Right ventricle myocardium inferior (tissue), 1 donor: Measurements from ENCODE around the gene PRR20D. TPM values are rescaled to one million over a fixed set of nuclear protein-coding genes. Genes with fewer than 3 reads are reported as not detected.
"Not testable (repeated sequence)": the region's sequence is repeated elsewhere in the genome, so short reads cannot be mapped to it uniquely, and the experiment has no call there.

Experiments
- ATAC-seq: fragments of 200-7000 bp; cut with Tn5 transposase; one replicate; pipeline ENCODE4 v1.9.1; 2020; ENCODE audit warnings: mild to moderate bottlenecking, moderate library complexity
- DNase-seq: peaks from one replicate; pipeline ENCODE4 v3.0.0; 2021; ENCODE audit errors: missing footprints
- intact Hi-C: fragments of 100-400 bp; cut with DNase I; formaldehyde crosslinking; loops from one replicate; pipeline ENCODE4 v1.11.0; 2022
- long read RNA-seq: library from polyadenylated mRNA; unstranded; transcript quantifications from one replicate; pipeline ENCODE4 v2.0.0, GENCODE V29; 2021
- total RNA-seq: library from RNA; stranded (reverse); fragmentation: NEBNext Ultra II Directional; extraction: Animal tissue kit (Norgen Biotek cat#: 25700); gene quantifications from one replicate; pipeline ENCODE4 v1.2.1, GENCODE V29; 2021
- donor health status: DM: no; HTN: yes; CAD: no; lungs with severe emphysema.

PRR20D gene
- total RNA-seq: not detected
- long read RNA-seq: 0 reads

DNA sequence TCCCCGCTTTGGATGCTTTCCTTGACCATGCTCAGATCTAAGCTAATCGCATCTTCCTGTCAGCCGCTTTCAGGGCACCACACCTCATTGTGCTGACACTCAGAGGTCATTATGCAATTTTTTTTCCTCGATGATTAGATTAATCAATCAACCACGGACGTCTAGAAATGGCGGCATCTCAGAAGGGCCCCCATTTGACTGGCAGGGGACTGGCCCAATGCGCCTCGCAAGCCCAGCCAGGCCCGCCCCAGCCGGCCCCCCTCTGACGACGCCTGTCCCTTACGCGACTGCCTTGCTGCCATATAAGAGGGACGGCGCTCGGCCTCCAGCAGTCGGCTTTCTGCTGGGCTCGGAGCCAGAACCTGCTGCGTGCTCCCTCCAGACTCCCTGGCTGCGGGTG, at the start of gene PRR20D:
Gene PRR20D (plus strand): TSS at position 301 of the 400 bp plus-strand sequence. CDS start 387 bp downstream, outside the sequence.
- ATAC-seq, DNase-seq, intact Hi-C loops: not testable (repeated sequence)

GRCh38 chr13:57114945-57115344, 45.5 kb upstream of the PRR20D start:
- DNase-seq (no peak), ATAC-seq (no peak)
- intact Hi-C loops: no loop called here

- intact Hi-C loops: no loop called here
Observed at GRCh38 chr13:57123681-57124080, 36.8 kb upstream of the PRR20D start.

GRCh38 chr13:57128909-57129308, 31.5 kb upstream of the PRR20D start:
- intact Hi-C loops: no loop called here
- ATAC-seq (no peak), DNase-seq (no peak)

More at GRCh38 chr13:57123681-57124080, 36.8 kb upstream of the PRR20D start:
- ATAC-seq: peak; percentile 96
- no peak for DNase-seq

- no peak for ATAC-seq
- intact Hi-C loops: no loop called here
- no peak for DNase-seq
Observed at GRCh38 chr13:57136093-57136492, 24.3 kb upstream of the PRR20D start.

DNA sequence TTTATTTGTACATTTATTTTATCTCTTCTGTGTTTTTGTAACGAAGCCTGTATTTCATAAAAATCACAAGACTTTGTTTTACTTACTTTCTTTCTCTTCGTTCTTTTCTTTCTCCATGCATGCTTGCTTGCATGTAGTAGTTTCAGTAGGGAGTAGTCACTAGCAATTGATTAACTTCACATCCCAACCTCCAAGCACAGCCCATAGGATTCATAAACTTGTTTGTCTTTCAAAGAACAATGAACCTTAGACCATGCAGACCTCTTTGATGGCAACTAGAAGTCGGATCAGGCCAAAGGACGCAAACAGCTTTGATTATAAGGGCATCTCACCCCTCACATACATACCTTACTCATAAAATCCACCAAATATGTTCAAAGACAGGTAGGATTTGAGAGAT, 22.8 kb upstream of the PRR20D start:
- ATAC-seq (no peak), DNase-seq (no peak)
- intact Hi-C loops: no loop called here

GRCh38 chr13:57138988-57139387, 21.4 kb upstream of the PRR20D start:
- DNase-seq: no peak
- intact Hi-C loops: no loop called here
- no peak for ATAC-seq

DNA sequence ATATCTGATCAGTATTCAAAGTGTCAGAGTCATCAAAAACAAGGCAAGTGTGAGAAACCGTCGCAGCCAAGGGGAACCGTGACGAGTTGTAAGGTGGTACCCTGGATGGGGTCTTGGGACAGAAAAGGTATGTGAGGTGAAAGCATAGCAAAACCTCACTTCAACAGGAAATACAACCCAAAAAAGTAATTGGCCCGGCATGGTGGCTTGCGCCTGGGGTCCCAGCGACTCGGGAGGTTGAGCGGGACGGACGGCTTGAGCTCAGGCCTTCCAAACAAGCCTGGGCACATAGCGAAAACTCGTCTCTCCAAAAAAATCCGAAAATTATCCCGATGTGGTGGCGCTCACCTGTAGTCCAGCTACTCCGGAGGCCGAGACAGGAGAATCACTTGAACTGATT, 20.7 kb upstream of the PRR20D start:
- intact Hi-C loops, ATAC-seq, DNase-seq: not testable (repeated sequence)

GRCh38 chr13:57140235-57140968, 20.0 kb upstream of the PRR20D start, which contains the start of gene PRR20A:
TSS of gene PRR20A (plus strand) at chr13:57140918. CDS start at chr13:57141305, 387 bp downstream.
- intact Hi-C loops, ATAC-seq, DNase-seq: not testable (repeated sequence)

DNA sequence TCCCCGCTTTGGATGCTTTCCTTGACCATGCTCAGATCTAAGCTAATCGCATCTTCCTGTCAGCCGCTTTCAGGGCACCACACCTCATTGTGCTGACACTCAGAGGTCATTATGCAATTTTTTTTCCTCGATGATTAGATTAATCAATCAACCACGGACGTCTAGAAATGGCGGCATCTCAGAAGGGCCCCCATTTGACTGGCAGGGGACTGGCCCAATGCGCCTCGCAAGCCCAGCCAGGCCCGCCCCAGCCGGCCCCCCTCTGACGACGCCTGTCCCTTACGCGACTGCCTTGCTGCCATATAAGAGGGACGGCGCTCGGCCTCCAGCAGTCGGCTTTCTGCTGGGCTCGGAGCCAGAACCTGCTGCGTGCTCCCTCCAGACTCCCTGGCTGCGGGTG, 13.2 kb upstream of the PRR20D start, which contains the start of gene PRR20B:
Gene PRR20B (plus strand): TSS at position 301 of the 400 bp plus-strand sequence. CDS start 387 bp downstream, outside the sequence.
- DNase-seq, intact Hi-C loops, ATAC-seq: not testable (repeated sequence)

DNA sequence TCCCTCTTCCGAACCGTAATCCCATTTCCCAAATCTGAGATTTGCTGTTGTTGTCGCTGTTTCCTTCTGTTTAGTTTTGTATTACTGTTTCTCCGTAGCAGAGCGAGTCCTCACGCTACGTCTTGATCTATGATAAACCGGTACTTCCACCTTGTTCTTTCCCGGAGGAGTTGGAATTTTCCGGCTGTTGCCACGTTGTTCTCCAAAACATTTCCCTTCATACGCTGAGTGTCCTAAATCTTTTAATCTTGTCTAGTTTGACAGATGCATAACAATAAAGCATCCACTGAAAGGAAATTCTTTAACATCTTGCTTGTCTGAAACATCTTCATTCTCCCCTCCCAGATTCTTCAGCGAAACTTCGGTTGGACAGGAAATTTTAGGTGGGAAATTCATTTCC, 12.3 kb upstream of the PRR20D start:
- peak; percentile 27 for DNase-seq
- intact Hi-C loops, ATAC-seq: not testable (repeated sequence)

GRCh38 chr13:57153761-57154160, 6.7 kb upstream of the PRR20D start, which contains the start of gene PRR20C:
TSS of gene PRR20C (plus strand) at chr13:57154061. CDS start at chr13:57154448, 387 bp downstream.
- ATAC-seq, intact Hi-C loops, DNase-seq: not testable (repeated sequence)

GRCh38 chr13:57166897-57167296, 6.5 kb downstream of the PRR20D start, which contains the start of gene PRR20E:
TSS of gene PRR20E (plus strand) at chr13:57167197. CDS start at chr13:57167584, 387 bp downstream.
- DNase-seq, intact Hi-C loops, ATAC-seq: not testable (repeated sequence)

DNA sequence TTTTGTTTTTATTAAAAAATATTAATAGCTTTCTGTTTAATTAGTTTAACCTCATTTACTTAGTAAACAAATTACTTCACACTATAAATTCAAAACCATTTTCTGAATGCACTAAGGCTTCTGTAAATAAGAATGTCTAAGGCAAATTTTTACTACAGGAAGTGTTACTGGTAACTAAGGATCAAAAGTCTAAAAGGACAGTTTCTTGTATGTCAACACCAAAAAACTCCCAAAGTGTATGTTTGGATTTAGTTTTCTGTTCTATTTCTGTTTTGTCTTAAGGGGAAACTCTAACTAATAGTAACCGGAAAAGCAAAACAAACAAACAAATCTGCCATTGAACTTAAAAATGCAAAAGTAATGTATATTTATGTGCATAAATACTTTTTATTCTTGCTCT, 31.2 kb downstream of the PRR20D start:
- ATAC-seq (no peak), DNase-seq (no peak)
- intact Hi-C loops: no loop called here

DNA sequence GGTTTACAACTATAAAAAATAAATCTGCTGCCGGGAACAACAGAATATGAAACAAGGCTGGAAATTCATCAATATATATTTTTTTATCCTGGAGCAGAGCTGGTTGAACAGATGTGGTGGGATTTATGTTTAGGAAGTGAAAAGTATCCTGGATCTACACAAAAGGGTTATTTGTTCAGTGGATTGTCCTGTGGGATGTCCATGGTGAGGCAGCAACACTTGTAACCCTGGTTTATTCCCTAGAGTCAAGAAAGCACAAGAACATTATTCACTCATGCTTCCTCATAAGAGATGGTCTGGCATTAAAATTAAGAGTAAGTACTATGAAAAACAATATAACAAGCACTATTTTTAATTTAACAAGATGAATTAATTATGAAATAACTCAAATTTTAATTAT, 52.6 kb downstream of the PRR20D start:
- no peak for ATAC-seq
- intact Hi-C loops: no loop called here
- DNase-seq: no peak

Other genes with a start within 250 kb of the PRR20D start
- gene PRR20A, start 19.7 kb upstream of the PRR20D start, total RNA-seq: not detected
- gene PRR20B, start 13.1 kb upstream of the PRR20D start, total RNA-seq: not detected
- gene PRR20C, start 6.6 kb upstream of the PRR20D start, total RNA-seq: not detected
- not detected for gene PRR20E, start 6.6 kb downstream of the PRR20D start, total RNA-seq